SH-SY5Y (cell line): ENCODE measurements around the gene SELENOM.

Experiments
- GATA2 ChIP-seq: IDR thresholded peaks from 2 replicates; pipeline ENCODE4 v1.6.1; 2011; ENCODE audit warnings: mild to moderate bottlenecking, low read depth, low read length
- GATA3 ChIP-seq: IDR thresholded peaks from 2 replicates; pipeline ENCODE4 v1.6.1; 2011; ENCODE audit warnings: low read depth, mild to moderate bottlenecking, low read length, moderate library complexity

SELENOM gene

DNA sequence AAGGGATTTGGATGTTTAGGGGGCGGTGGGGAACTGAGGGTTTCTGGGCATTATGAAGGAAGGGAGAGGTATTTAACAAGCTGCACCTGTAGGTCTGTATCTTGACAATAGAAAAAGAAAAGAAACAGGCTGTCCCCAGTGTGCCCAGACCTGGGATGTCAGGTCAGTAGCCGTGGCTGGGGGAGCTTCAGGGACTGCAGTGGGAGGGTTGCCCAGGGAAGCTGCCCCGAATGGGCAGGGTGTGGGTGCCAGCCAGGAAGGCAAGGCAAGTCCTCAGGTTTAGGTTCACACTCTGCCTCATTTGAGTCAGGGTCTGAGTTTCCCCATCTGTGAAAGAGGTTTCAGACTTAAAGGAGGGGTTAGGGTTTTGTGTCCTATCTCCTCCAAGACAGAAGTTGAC lies 16.9 kb upstream of the SELENOM start:
- TF ChIP-seq GATA2 (no peak), GATA3 (no peak)

DNA sequence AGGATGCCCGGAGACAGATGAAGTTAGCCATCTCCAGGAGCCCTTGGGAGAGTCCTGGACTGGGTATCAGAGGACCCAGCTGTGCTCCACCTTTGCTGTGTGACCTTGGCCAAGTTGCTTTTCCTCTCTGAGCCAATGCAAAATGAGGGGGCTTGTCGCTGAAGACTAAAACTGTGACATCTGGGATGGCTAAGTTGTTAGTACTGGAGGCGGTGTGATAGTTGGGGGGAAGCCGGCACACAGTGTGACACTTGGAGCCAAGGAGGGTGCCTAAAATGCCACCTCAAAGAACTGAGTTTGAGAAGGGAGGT lies 15.9 kb upstream of the SELENOM start:
- no peak for TF ChIP-seq GATA2
- no peak for TF ChIP-seq GATA3

DNA sequence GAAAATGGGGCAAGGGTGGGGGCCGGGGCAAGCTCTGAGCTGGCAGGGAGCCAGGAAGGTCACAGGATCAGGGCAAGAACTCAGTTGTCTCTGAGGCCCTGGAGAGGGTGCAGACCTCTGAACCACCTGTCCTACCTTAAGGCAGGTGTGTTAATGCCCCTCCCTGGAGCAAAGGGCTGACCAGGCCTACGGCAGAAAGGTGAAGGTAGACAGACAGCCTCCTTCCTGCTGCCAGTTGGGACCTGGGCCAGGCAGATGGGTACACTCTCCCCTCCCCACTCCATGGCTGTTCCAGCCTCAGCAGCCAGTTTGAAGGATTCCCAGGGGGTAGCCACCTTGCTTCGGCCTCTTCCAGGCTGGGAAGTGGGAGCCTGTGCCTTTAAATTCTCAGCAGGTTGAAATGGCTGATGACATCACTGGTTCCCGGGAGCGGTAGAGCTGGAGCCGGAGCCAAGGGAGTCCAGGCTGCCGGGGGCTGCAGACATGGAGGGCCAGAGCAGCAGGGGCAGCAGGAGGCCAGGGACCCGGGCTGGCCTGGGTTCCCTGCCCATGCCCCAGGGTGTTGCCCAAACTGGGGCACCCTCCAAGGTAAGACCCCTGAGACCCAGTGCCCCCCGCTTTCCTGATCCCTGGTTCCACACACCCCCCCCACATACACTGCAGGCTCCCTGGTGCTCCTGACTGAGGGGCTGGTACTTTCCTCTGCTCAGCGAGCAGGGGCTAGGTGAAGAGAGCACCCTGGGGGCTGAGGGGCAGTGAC lies 15.3 kb upstream of the SELENOM start, which contains the start of gene INPP5J:
INPP5J (plus strand) TSS at position 435 of the 760 bp plus-strand sequence; CDS start at position 484, 49 bp downstream.
- TF ChIP-seq GATA2 (no peak), GATA3 (no peak)

DNA sequence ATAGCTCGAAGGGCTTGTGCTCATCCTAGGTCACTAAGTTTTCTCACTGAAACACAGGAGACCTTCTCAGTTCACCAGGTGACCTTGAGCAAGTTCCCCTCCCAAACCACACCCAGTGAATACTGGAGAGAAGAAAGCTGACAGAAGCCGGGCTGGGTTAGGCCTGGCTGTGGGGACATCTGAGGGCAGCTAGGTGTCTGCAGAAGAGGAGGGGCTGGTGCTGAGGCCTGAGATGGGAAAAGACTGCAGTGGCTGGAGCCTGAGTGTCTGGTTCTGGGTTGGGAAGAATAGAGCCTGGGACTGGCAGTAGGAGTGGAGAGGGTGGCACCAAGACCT lies 14.8 kb upstream of the SELENOM start:
- TF ChIP-seq GATA3 (no peak), GATA2 (no peak)

DNA sequence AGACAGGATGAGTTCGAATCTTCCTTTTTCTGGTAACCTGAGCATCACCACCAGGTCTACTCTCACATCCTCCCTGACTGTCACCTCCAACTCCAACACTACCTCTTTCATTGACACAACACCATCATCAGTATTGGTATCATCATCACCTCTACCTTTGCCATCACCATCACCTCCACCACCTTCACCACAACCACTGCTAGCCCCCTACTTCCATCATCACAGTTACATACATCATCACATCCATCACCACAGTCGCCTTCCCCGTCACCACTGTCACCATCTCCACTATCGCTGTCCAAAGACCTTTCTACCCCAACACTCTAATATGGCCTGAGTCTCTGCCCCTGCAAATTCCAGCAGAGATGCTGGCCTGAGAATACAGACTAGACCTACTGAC lies 14.0 kb upstream of the SELENOM start:
- TF ChIP-seq GATA3 (no peak), GATA2 (no peak)

DNA sequence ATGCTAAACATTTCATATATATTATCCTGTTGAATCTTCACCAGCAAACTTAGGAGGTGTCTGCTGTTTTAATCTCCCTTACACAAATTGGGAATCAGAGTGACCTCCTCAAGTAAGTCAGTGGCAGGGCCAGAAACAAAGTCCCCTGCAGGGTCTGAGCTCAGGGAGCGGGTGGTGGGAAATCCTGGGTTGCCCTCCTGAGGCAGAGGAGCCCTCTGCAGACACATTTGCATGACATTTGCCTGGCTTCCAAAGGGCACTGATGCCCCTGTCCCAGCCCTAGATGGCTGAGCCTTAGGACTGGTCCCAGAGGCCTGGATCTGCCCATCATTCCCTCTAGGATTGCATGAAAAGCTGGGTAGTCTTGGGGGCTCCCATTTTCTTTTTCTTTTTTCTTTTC lies 13.3 kb upstream of the SELENOM start:
- TF ChIP-seq GATA3 (no peak), GATA2 (no peak)

DNA sequence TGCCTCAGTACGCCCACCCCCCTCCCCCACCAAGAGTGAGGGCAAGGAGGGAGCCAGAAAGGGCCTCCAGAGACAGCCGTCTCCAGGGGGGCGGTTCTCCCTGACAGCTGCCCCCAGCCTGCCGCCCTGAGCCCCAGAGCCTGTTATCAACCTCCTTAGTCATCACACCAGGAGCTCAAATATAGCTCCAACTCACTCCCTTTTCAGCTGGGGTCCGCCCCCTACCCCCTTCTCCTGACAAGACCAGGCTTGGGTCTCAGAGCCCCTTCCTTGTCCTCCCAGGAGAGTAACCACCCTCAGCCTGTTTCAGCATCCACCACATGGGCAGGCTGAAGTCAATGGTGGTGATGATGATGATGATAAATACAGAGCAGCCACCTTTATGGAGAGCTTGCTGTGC lies 12.9 kb upstream of the SELENOM start:
- TF ChIP-seq GATA3 (no peak), GATA2 (no peak)

DNA sequence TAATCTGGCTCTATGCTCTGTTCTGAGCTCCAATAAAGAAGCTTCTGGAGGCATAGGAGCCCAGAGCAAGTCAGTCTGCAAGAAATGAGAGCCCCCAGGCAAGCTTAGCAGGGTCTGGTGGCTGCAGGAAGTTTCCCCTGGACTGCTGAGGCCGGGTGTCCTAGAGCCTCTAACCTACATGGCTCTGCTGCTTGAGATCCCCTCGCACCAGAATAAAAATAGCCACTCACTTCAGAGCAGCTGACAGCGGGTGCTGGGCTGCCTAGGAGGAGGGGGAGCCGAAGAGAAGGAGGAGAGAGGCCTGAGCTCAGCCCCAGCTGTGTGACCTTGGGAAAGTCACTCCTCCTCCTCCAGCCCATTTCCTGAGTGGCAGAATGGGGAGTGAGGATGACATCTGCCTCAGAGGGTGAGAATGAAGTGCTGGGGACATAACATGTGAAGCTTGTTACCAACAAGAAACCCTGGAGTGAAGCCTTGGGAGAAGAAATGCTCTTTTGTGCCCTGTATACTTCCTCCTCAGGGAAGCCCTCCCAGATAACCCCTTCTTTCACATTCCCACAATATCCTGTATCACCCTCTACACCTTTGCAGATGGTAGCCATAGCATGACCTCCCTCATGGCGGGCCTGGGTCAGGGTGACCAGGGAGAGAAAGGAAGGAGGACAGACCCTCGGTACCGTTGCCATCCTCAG lies 11.8 kb upstream of the SELENOM start:
- no peak for TF ChIP-seq GATA2
- no peak for TF ChIP-seq GATA3

DNA sequence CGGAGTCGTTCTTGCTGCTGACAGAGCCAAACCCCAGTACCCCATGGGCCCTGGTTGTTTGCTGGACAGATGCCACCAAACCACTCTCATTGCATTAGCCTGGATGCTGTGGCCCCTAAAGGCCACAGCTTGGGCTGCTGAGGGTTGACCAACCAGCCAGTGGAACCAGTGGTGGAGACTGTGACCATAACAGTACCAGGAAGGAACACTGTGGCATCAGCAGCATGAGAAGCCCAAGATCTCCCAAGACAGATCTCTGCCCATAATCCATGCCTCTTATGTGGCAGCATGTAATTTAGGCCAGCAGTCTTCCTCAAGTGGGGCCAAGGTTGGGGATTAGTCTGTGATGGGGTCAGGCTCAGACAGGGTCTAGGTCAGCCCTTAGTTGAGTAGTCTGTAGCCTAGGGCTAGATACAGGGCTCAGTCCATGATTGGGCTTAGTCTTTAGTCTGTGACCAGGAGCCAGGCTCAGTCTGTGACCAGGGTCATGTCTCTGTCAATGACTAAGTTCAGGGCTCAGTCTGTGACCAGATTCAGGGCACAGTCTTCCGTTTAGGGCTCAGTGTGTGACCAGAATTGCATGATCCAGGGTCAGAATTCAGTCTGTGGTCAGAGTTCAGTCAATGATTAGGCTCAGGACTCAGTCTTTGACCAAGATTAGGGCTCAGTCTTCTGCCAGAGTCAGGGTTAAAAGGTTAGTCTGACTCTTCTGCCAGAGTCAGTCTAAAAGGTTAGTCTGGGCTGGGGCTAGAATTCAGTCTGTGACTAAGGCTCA lies 10.9 kb upstream of the SELENOM start:
- TF ChIP-seq GATA2 (no peak), GATA3 (no peak)

DNA sequence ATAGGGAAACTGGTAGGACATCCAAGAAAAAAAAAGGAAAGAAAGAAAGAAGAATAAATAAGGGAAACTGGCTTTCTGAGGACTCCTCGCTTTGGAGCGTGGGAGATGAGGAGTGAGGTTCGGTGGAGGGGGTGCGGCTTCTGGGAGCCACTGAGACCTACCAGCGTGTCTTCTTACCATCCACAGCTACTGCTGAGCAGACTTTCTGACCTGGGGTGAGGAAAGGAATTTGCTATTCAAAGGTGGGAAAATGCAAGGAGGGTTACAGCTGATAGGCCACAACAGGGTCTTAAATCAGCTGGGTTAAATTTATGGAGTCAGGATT lies 488 bp upstream of the SELENOM start:
- TF ChIP-seq GATA3: no peak
- TF ChIP-seq GATA2: no peak

DNA sequence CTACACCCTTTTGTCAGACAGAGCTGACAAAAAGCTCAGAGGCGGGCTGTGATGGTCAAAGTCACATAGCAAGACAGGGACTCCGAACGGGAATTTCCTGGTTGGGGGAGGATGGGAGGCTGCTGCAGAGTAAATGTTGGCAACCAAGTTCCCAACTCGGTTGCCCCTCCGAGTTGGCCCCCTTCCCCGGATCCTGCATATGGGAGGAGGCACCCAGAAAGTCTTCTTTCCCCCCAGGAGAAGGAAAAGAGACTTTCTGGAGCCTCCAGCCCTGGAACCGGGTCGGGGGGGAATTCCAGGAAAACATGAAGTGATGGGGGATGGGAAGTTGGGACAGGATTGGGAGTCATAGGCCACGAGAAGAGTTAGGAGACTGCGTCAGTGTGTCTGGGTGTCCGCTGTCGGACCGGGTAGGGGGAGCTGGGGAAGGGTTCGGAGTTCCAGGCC lies 614 bp downstream of the SELENOM start:
- no peak for TF ChIP-seq GATA2
- no peak for TF ChIP-seq GATA3

DNA sequence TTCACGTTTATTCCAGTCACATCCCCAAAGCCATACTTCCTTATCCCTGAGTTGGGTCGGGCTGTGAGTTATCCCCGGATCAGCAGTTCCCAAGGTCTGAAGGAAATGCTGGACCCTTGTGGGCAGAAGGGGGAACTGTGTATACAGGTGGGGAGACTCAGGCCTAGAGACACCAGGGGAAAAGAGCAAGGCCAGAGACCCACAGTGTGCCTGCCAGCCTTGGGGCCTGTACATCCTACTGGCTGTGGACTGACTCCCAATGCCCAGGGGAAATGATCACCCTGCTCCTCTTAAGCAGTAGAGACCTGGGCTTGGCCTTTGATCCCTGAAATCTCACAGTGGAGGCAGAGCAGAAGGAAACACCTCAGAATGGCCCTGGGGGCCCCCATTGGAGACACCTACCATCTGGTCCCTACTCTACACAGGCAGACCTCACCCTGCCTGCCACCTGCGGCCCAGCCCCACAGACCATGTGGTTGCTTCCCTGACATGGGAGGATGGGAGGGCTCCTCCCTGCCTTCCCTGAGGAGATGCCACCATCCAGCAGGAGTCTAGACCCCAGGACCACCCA lies 1.3 kb downstream of the SELENOM start:
- TF ChIP-seq GATA3 (no peak), GATA2 (no peak)

DNA sequence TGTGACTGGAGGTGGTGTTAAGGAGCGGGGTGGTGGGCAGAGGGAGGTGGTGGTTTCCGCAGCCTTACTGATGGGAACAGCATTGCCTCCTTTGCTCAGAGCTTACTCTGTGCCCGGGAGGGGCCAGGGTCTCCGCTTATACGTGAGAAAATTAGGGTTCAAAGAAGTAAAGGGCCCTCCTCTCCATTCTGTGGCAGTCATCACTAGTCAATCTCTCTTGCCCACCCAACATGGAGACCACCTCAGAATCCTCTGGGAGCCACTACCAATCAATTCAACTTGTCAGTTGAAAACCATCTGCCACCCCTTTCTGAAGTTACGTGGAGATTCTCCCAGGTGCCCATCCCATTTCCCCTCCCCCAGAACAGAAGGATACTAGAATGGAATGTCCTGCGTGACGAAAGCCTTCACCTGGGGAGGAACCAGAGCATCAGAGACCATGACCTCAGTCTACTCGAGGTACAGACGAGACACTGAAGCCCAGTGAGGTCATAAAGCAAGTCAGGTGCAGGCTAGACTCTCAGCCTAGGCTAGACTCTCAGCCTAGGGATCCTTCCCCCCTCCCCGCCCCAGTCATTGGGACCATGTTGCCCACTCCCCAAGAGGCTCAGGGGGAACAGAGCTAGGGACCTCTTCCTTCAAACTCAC lies 2.0 kb downstream of the SELENOM start:
- TF ChIP-seq GATA2 (no peak), GATA3 (no peak)

DNA sequence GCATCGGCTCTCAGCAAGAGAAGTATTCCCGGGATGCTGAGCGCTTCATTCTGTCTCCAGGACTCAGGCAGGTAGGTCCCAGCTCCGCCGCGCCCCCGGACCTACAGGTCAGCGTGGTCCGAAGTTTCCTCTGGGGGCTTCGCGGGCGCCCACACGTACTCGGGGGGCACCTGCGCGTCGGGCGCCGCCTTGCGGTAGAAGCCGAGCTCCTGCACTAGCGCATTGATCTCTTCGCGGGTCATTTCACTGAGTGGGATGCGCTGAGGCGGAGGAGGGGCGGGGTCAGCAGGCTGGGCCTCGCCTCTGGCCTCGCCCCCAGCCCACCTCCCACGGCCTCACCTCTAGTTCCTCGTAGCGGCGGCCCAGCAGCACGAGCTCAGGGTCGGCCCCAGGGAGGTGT lies 2.5 kb downstream of the SELENOM start:
- TF ChIP-seq GATA3 (no peak), GATA2 (no peak)
